Measurements from ENCODE around the gene GBGT1.

The GBGT1 gene

DNA sequence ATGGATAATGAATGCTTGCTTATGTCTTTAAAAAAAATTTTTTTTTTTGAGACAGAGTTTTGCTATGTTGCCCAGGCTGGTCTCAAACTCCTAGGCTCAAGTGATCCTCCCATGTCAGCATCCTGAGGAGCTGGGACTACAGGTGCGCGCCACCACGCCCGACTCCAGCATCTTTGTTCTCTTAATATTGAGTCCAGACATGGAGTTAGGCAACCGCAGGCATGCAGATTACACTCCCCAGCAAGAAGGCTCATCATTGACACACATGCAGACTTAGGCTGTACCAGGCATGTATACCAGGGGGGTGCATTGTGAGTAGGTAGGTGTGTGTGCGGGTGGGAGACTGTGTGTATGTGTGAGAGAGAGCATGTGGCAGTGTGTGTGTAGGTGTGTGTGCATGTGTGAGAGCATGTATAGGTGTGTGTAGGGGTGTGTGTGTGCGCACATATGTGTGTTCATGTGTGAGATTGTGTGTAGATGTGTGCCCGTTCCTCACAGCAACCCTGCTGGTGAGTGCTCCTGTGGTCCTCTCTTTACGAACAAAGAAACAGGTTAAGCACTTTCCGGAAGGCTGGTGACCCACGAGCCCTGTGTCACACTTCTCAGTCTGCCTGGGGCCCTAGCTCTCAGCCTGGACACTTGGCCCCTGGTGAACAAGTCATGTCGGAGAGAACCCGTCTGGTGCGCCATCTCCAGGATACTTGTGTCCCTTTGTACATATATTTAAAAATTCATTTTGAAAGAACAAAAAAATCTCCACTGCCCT is 39.2 kb upstream of the GBGT1 start:
- no peak for DNase-seq (ENCODE audit: low read depth)
- no peak overlapping the region for H3K4me3 ChIP-seq (ENCODE audit: control insufficient read depth, low read depth, low read length)
- TF ChIP-seq, protein P1, sequence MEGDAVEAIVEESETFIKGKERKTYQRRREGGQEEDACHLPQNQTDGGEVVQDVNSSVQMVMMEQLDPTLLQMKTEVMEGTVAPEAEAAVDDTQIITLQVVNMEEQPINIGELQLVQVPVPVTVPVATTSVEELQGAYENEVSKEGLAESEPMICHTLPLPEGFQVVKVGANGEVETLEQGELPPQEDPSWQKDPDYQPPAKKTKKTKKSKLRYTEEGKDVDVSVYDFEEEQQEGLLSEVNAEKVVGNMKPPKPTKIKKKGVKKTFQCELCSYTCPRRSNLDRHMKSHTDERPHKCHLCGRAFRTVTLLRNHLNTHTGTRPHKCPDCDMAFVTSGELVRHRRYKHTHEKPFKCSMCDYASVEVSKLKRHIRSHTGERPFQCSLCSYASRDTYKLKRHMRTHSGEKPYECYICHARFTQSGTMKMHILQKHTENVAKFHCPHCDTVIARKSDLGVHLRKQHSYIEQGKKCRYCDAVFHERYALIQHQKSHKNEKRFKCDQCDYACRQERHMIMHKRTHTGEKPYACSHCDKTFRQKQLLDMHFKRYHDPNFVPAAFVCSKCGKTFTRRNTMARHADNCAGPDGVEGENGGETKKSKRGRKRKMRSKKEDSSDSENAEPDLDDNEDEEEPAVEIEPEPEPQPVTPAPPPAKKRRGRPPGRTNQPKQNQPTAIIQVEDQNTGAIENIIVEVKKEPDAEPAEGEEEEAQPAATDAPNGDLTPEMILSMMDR (IDR thresholded peaks at IDR 0.05; ENCODE audit: control insufficient read depth, insufficient read depth, low read depth, low read length, missing control alignments), result no peak

DNA sequence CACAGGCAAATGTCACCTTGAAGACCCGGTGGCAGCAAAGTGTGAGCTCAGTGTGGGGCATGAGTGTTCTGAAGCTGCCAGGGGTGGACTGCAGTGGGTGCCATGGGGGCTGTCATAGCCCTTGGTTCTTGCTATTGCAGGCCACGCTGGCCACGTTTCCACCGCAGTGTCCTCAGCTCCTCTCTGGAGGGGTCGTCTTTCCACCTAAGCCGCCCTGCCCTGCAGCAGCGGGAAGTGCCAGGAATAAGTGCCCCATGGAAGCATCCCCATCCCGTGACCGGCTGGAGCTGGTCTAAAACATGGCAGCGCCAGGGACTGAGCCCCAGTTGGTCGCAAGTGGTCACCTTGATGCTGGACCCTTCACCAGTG is 38.4 kb upstream of the GBGT1 start:
- TF ChIP-seq, protein P1 (IDR thresholded peaks at IDR 0.05; ENCODE audit: control insufficient read depth, insufficient read depth, low read depth, low read length, missing control alignments), result no peak
- DNase-seq (ENCODE audit: low read depth), result no peak
- H3K4me3 ChIP-seq (ENCODE audit: control insufficient read depth, low read depth, low read length), result no peak overlapping the region

DNA sequence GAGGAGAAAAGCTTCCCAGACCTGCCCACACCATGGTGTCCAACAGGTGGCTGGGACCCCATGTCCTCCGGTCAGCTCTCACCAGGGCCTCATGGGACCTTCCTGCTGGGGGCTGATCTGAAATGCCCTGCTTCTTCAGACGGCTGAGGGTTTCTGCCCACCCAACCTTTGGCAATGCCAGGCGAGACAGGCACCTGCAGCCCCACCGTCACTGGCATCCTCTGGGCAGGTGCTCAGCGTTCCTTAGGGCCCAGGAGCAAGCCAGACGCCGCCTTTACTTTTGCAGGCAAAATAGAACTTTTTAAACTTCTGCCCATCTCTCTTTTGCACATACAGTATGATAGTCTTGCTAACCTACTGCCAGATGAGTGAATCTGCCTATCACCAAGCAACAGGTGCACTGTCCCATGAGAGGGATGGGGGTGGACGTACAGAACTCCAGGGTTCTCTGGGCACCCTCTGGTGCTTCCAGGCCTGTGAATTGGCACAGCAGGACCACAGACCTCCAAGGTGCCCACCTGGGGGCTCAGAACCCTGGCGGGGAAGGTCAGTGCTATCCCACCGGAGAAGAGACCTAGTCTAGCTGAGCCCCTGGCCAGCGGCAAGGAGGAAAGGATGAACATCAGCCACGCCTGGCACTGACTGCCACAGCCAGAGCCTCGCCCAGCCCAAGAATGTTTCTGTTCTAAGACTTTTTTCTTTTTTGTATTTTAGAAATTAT is 37.9 kb upstream of the GBGT1 start:
- no peak overlapping the region for H3K4me3 ChIP-seq (ENCODE audit: control insufficient read depth, low read depth, low read length)
- TF ChIP-seq, protein P1 (IDR thresholded peaks at IDR 0.05; ENCODE audit: control insufficient read depth, insufficient read depth, low read depth, low read length, missing control alignments), result no peak
- DNase-seq (ENCODE audit: low read depth), result no peak

DNA sequence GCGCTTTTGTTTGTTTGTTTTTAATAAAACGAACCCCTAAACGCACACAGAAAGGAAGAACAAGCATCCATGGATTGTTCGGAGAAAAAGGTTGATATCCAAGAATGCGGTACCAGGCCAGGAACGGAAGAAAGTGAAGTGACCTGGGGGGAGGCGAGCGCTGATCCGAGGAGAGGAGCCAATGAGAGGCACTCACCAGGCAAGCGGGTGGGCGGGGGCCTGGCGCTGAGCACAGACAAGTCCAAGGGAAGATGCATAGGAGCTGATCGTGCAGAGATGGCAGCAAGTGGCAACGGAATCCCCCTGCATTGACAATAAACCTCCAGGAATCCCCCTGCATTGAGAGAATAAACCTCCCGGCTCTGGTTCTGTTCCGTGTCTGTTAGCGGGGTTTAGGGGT is 36.9 kb upstream of the GBGT1 start:
- no peak overlapping the region for H3K4me3 ChIP-seq (ENCODE audit: control insufficient read depth, low read depth, low read length)
- TF ChIP-seq, protein P1 (IDR thresholded peaks at IDR 0.05; ENCODE audit: control insufficient read depth, insufficient read depth, low read depth, low read length, missing control alignments), result no peak
- no peak for DNase-seq (ENCODE audit: low read depth)

GRCh38 chr9:133199648-133200321 is 36.1 kb upstream of the GBGT1 start:
- H3K4me3 ChIP-seq (ENCODE audit: control insufficient read depth, low read depth, low read length), result no peak overlapping the region
- TF ChIP-seq, protein P1 (IDR thresholded peaks at IDR 0.05; ENCODE audit: control insufficient read depth, insufficient read depth, low read depth, low read length, missing control alignments), result no peak
- no peak for DNase-seq (ENCODE audit: low read depth)

GRCh38 chr9:133195029-133195428 is 31.3 kb upstream of the GBGT1 start:
- no peak for DNase-seq (ENCODE audit: low read depth)
- TF ChIP-seq, protein P1 (IDR thresholded peaks at IDR 0.05; ENCODE audit: control insufficient read depth, insufficient read depth, low read depth, low read length, missing control alignments), result no peak
- H3K4me3 ChIP-seq (ENCODE audit: control insufficient read depth, low read depth, low read length), result no peak overlapping the region

Data from AG09309 (cell line).